GM18508 (cell line): ENCODE measurements around the gene CFAP92.
"Not testable (repeated sequence)": the region's sequence is repeated elsewhere in the genome, so short reads cannot be mapped to it uniquely, and the experiment has no call there.

ENCODE experiments used
- ATAC-seq: cut with Tn5 transposase; IDR thresholded peaks from one replicate; pipeline ENCODE4 v1.9.1; 2021; ENCODE audit warnings: moderate number of reproducible peaks; ENCODE audit not compliant: insufficient read depth, unreplicated experiment

CFAP92 gene

GRCh38 chr3:128907706-128908445 lies 86.0 kb downstream of the CFAP92 start:
- ATAC-seq: no peak

DNA sequence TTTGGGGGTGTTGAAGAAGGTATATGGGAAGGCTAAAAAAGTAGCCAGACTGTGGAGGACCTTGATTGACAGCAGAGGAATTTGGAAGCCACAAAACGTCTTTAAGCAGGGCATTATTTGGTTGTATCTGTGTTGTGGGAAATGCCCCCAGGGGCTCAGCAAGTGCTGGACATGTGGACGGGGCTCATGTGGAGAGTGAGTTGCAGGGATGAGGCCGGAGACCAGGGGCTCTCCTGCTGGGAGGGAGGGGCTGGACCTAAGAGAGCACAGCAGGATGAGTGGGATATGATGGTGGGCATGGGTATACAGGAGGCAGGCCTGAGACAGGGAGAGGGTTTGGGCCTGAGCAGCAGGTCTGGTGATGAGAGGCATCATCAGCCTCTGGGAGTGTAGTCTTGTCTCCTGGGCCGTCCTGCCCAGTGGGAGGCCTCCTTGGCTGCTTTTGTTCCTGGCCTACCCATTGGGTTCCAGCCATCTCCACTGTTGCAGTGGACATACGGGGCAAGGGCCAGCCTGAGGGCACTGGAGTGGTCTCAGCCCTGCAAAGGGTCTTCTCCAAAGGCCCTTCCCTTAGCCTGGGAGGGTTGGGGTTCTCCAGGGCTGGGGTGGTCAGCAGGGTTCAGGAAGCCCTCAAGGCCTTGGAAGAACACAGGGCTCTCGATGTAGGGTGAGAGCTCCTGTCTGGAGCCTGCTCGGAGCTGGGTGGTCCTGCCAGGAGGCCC lies 86.9 kb downstream of the CFAP92 start:
- ATAC-seq: no peak

- ATAC-seq: no peak
Observed at GRCh38 chr3:128906031-128906803, 87.7 kb downstream of the CFAP92 start.

- ATAC-seq: no peak
Observed at GRCh38 chr3:128903501-128903900, 90.4 kb downstream of the CFAP92 start.

DNA sequence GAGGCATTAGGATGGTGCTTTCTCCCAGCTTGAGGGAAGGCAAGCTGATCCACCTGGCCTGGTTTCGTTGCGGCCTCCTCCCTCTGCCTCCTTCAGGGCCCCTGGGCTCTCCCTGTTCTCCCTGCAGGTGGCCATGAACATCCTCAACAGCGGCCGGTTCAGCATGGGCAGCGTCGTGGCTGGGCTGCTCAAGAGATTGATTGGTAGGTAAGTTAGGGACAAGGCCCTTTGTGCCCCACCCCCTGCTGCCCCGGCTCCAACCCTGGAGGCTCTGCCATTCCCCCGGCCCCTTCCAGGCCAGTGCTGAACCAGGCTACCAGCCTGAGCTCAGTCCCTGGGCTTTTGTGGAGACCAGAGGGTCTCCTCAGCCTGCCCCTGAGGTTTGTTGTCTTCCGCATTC lies 91.5 kb downstream of the CFAP92 start:
- ATAC-seq: no peak

DNA sequence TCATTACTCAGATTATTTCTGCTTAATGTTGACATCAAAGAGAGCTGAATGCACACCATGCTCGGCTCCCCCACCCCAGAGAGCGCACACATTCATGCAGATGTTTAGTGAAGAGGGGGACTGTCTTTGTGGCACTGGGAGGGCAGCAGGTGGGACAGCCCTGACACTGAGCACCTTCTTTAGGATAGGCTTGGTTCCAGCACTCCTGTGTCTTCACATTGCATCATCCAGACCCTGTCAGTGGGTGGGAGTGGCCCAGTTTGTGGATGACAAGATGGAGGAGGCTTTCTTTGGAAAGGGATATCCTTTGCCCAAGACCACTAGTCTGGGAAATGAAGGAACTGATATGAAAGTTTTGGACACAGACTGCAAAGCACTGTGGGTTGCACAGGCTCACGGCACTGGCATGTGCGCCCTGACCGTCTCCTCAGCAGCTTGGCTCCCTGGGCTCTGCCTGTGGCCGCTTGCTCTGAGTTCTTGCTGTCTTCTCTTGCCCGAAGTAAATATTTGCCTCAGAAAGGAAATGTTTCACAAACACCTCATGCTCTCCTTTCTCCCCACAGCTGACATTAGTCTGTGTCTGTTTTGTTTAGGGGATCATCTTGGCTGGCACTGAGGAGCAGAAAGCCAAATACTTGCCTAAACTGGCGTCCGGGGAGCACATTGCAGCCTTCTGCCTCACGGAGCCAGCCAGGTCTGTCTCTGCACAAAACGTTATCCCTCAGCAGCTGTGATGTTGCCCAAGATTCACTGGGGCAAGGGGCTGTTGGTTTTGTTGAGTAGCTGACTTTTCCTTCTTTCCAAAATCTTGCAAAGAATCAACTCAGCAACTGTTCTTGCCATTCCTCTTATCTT lies 97.8 kb downstream of the CFAP92 start:
- ATAC-seq: no peak

DNA sequence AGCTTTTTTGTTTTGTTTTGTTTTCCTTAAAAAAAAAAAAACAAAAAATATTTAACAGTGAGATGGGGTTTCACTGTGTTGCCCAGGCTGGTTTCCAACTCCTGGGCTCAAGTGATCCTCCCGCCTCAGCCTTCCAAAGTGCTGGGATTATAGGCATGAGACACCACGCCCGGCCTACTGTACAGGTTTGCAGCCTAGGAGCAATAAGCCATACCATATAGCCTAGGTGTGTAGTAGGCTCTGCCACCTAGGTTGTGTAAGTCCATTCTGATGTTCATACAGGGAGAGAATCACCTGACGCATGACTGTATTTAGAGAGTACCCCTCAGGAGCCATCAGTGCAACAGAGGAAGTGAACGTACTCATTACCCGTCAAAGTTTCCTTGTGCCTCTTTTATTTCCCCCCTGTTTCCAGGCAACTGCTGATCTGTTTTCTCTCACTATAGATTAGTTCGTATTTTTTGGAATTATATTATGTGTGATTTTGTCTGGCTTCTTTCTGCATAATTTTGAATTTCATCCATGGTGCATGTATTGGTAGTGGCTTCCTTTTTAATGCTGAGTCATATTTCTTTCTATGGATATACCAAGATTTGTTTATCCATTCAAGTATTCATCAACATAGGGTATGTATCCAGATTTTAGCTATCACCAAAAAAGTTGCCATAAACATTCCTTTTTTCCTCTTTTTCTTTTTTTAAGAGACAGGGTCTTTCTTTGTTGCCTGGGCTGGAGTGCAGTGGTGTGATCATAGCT lies 104.6 kb downstream of the CFAP92 start:
- no peak for ATAC-seq

DNA sequence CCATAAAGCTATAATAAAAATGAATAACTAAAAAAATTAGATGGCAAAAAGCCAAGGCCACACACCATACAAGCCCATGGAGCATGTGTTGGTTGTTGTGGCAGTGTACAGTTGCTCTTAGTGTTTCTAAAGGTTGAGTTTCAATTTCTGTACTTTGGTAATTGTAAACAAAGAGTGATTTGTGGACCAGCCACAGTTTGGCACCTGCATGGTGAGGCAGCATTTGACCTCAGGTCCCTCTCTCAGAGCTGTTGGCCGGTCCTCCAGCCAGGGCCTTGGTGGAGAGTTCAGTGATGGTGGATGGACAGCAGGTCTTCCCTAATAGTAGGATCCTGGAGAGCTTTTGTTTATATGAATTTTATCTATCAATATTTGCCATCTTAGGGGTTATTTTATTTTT lies 108.9 kb downstream of the CFAP92 start:
- no peak for ATAC-seq

DNA sequence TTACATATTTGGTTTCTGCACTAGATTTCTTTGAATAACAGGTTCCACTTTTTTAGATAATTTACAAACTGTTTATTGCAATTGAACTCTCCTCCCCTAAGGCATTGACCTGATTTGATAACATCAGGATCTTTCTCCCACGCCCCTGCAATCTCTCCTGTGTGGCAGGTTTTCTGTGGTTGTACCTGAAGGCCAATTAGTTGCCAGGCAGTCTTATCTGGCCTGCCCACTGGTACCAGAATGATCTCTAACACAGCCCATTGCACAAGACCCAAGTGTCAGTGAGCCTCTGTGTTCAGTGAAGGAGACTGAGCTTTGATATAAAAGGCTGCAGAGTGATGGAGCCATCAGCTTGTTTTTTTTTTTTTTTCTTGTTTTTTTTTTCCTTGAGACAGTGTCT lies 111.2 kb downstream of the CFAP92 start:
- no peak for ATAC-seq

DNA sequence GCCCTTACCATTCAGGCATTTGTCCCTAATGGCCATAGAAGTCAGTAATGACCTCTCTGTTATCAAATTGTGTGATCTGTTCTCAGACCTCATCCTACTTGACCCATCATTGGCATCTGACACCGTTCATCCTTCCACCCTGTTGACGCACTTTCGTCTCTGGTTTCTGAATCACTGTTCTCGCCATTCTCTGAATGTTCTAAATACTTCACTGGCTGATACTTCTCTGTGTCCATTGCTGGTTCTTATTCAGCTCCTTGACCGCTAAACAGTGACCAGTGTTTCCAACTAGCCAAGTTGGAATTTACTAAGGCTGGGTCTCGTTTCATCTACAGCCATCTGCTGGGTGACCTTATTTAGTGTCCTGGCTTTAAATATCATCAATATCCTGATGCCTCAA lies 112.3 kb downstream of the CFAP92 start:
- ATAC-seq: no peak

GRCh38 chr3:128880455-128880854 lies 113.4 kb downstream of the CFAP92 start:
- not testable (repeated sequence) for ATAC-seq

GRCh38 chr3:128879991-128880390 lies 113.9 kb downstream of the CFAP92 start:
- ATAC-seq: no peak

GRCh38 chr3:128879125-128879969 lies 114.5 kb downstream of the CFAP92 start, which contains the start of gene ACAD9:
Gene ACAD9, plus strand, starts transcription at chr3:128879620. Its CDS starts 72 bp downstream, at chr3:128879692.
- ATAC-seq: peak; percentile 58

DNA sequence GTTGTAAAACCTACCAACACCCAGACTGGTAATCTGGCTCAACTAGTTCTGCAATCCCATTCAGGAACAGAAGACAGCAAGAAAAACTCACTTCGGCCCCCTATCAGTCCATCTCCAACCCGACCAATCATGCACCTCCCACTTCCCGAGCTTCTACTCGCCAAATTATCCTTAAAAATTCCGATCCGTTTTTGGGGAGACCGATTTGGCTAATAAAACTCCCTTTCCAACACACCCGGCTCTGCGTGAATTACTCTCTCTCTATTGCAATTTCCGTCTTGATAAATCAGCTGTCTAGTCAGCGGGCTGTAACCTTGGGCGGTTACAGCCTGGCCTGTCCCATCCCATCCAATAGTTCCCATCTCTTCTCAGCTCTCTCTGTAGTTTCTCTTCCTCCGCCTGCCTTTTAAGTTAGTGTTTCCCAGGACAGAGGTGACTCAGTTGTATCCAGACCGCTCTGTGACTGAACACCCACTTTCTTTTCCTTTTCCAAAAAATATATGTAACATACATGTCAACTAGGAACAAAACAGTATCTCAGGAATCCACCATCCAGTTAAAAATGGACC lies 115.2 kb downstream of the CFAP92 start:
- no peak for ATAC-seq

DNA sequence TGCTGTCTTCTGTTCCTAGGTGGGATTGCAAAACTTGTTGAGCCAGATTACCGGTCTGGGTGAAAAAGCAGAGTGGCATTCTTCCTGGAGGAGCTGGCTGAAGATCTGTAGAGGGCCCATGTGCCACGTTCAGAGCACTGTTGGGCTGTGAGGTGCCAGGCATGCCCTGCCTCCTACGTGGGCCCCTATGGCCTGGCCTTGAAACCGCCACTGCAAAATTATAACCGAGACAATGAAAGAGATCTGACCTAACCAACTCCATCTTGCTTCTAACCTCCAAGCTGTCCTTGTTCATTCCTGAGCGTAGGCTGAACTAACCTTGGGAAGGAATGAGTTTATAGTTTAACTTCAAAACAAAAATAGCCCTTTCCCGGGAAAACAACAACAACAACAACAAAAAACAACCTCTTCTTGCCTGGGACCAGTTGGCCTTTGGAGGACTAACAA lies 115.8 kb downstream of the CFAP92 start:
- ATAC-seq: no peak

DNA sequence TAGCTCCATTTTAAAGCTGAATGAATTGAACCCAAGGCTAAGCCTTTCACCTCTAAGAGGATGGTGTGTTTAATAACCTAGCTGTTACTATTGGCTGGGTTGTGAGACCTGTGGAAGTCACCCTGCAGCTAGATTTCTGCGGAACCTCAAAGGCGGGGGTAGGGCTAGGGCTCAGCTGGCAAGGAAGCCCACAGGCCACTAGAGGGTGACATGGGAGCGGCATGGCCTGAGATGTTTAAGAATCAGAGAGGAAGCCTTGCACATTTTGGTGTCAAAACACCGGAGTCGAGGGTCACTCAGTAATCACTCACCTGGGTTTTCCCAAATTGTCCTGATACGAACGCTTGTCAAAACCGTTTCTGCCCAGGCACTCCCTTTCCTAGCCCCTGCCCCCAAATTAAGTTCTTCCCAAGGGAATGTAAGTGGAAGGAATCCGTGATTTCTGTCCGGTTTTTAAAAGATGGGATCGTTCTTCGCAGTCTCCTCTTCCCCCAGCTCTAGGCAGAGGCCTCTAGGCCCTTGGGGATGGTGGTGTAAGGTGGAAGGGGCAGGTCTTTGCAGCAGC lies 118.2 kb downstream of the CFAP92 start:
- ATAC-seq: no peak

GRCh38 chr3:128874481-128875180 lies 119.2 kb downstream of the CFAP92 start:
- ATAC-seq: no peak
